ENCODE data around the gene BRD1. TPM values are rescaled to one million over a fixed set of nuclear protein-coding genes. Genes with fewer than 3 reads are reported as not detected.

BRD1 gene
- total and polyA plus RNA-seq, 8 donors, result 27.4 to 50.3 (median 37.9) TPM

DNA sequence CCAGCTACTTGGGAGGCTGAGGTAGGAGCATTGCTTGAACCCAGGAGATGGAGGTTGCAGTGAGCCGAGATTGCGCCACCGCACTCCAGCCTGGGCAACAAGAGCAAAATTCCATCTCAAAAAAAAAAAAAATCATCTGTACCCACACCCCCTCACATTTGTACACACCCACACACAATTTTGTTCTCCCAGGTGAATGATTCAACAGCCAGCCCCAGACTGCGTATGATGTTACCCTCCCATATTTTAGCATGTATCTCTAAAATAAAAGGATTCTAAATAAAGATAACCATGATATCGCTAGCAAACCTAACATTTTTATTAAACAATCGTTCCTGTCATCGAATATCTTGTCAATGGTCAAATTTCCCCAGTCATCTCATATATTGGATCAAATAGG, 65.8 kb downstream of the BRD1 start:
- TF ChIP-seq, protein P1, sequence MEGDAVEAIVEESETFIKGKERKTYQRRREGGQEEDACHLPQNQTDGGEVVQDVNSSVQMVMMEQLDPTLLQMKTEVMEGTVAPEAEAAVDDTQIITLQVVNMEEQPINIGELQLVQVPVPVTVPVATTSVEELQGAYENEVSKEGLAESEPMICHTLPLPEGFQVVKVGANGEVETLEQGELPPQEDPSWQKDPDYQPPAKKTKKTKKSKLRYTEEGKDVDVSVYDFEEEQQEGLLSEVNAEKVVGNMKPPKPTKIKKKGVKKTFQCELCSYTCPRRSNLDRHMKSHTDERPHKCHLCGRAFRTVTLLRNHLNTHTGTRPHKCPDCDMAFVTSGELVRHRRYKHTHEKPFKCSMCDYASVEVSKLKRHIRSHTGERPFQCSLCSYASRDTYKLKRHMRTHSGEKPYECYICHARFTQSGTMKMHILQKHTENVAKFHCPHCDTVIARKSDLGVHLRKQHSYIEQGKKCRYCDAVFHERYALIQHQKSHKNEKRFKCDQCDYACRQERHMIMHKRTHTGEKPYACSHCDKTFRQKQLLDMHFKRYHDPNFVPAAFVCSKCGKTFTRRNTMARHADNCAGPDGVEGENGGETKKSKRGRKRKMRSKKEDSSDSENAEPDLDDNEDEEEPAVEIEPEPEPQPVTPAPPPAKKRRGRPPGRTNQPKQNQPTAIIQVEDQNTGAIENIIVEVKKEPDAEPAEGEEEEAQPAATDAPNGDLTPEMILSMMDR (IDR thresholded peaks at IDR 0.05), result no peak
- Histone ChIP-seq H3K4me3 (no peak overlapping the region), H3K27ac (no peak overlapping the region), H3K4me1 (peaks cover 0 to 7% of the 10 kb centered on the region in 2 donors), H3K27me3 (peaks cover 0 to 4% of the 10 kb centered on the region in 2 donors), H3K36me3 (no peaks in the 10 kb centered on the region), H3K9me3 (peaks cover 0 to 9% of the 10 kb centered on the region in 2 donors)
- DNase-seq (no peak), ATAC-seq (no peak)
- intact Hi-C loops (cut with DNase I), result no loop called here

DNA sequence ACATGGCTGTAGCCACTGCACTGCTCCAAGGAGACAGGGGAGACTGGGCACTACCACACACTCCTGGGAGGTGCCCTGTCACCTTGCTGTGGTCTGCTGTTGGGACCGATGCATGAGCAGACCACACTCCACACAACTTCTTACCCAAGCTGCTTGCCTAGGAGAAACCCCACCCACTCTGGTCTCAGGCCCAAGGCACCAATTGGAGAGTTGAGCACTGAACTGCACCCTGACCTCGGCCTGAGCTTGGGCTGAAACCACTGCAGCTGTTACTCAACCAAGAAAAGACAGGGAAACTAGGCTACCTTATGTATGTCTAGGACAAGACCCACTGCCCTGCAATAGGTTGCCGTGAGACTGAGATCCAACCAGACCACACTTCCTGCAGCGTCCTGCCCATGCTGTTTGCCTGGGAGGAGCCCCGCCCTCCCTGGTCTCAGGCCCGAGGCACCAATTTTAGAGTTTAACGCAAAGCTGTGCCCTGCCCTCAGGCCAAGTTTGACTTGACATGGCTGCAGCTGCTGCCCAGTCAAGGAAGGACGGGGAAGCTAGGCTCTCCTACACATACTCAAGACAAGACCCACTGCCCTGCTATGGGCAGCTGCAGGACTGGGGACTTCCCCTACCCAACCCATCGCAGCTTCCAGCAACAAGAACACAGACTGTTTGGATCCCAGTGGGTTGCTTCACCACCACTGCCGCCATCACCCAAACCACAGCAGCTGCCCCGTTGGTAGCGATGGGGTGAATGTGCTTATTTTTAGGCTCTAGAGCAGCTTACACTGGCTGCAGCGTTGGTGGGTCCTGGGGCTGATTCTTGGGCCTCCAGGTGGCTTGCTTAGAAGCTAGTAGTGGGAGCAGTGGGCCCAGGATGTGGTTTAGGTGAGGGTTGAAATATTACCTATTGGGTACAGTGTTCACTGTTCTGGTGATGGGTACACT, 66.8 kb downstream of the BRD1 start:
- Histone ChIP-seq H3K36me3 (no peaks in the 10 kb centered on the region), H3K27me3 (peaks cover 0 to 14% of the 10 kb centered on the region in 2 donors), H3K4me3 (no peak overlapping the region), H3K9me3 (peaks cover 0 to under 1% of the 10 kb centered on the region in 2 donors), H3K27ac (no peak overlapping the region), H3K4me1 (peaks cover 0 to 7% of the 10 kb centered on the region in 2 donors)
- DNase-seq (peak in 2 of 4 donors; percentile 22 to 39), ATAC-seq (no peak)
- TF ChIP-seq, protein P1 (IDR thresholded peaks at IDR 0.05), result no peak
- intact Hi-C loops (cut with DNase I), result no loop called here

DNA sequence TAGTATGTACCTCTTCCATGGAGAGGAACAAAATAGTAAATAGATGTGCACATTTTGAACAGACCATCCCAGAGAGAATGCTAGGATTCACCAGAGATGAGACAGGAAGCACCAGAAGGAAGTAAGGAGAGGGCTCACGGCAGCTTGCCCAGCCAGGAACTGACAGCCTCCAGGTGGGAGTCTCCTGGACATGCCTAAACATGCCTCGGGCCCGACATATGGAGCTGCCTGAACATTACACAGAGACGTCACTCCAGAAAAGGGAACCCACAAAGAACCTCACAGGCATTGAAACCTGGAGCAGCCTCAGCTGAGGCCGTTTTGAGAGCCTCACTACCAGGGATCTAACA, 67.4 kb downstream of the BRD1 start:
- Histone ChIP-seq H3K9me3 (no peaks in the 10 kb centered on the region), H3K27ac (no peak overlapping the region), H3K4me3 (no peak overlapping the region), H3K27me3 (peaks cover 0 to 15% of the 10 kb centered on the region in 2 donors), H3K36me3 (no peaks in the 10 kb centered on the region), H3K4me1 (peaks cover 0 to 7% of the 10 kb centered on the region in 2 donors)
- TF ChIP-seq, protein P1 (IDR thresholded peaks at IDR 0.05), result no peak
- peak in 1 of 4 donors; percentile 4 for DNase-seq
- no peak for ATAC-seq
- intact Hi-C loops (cut with DNase I), result no loop called here

DNA sequence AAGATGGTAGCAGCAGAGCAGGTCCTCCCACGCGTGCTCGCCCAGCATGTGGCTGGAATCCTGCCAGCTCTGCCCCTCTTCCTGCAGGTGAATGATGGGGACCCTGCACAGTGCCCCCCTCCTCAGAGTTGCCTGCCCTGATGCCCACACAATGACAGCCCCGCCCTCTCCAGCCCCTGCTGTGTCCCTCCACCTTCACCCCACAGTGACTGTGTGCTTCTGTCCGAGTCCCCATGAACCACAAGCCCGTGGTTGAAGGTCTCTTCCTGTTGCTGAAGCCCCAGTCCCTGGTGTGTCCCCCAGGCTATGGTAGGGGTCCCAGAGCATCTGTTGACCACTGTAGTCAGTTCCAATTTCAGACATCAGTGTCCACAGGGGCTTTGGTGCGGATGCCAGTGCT, 71.0 kb downstream of the BRD1 start:
- H3K4me1 ChIP-seq, result peaks cover 0 to 7% of the 10 kb centered on the region in 2 donors
- no peak overlapping the region for H3K27ac ChIP-seq
- no peaks in the 10 kb centered on the region for H3K9me3 ChIP-seq
- ATAC-seq (no peak), DNase-seq (peak in 2 of 4 donors; percentile 8 to 50)
- peaks cover 0 to 35% of the 10 kb centered on the region in 2 donors for H3K27me3 ChIP-seq
- no peaks in the 10 kb centered on the region for H3K36me3 ChIP-seq
- intact Hi-C loops (cut with DNase I), result no loop called here
- no peak overlapping the region for H3K4me3 ChIP-seq
- TF ChIP-seq, protein P1 (IDR thresholded peaks at IDR 0.05), result no peak

DNA sequence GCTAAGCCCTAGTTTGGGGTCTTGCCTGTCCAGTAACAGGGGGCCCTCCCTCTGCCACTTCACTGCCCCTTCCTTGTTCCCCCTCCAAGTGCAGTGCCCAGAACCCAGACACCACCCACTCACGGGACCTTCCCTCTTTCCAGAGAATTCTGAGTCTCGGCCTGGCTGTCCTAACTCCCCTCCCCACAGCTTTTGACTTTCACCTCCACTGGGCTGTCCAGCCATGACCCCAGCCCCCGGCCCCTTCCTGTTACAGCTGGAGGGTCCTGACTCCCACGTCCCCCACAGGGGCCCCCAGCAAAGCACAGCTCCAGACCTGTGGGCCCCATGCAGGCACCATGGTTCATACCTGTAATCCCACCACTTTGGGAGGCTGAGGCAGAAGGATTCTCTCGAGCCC, 71.5 kb downstream of the BRD1 start:
- DNase-seq (peak in 2 of 4 donors; percentile 9 to 39), ATAC-seq (no peak)
- peaks cover 0 to 35% of the 10 kb centered on the region in 2 donors for H3K27me3 ChIP-seq
- H3K36me3 ChIP-seq, result no peaks in the 10 kb centered on the region
- H3K4me3 ChIP-seq, result no peak overlapping the region
- intact Hi-C loops (cut with DNase I), result no loop called here
- H3K27ac ChIP-seq, result no peak overlapping the region
- H3K4me1 ChIP-seq, result peaks cover 0 to 6% of the 10 kb centered on the region in 2 donors
- no peaks in the 10 kb centered on the region for H3K9me3 ChIP-seq
- TF ChIP-seq, protein P1 (IDR thresholded peaks at IDR 0.05), result no peak
